Osteoblast (primary cell): Measurements from ENCODE around the gene REM1. TPM values are rescaled to one million over a fixed set of nuclear protein-coding genes. Genes with fewer than 3 reads are reported as not detected.

Experiments used
- DNase-seq: peaks from one replicate; pipeline ENCODE4 v3.0.0; 2011; ENCODE audit warnings: low spot score, mixed read lengths; ENCODE audit not compliant: insufficient read length; ENCODE audit errors: missing footprints
- H2AFZ ChIP-seq: 2 replicates; pipeline ENCODE4 v1.6.0; 2011; ENCODE audit warnings: mild to moderate bottlenecking, low read length
- H3K27ac ChIP-seq: 2 replicates; pipeline ENCODE4 v1.5.1; 2011; ENCODE audit warnings: mild to moderate bottlenecking, low read depth, low read length, moderate library complexity
- H3K27me3 ChIP-seq: 2 replicates; pipeline ENCODE4 v1.6.0; 2012; ENCODE audit warnings: mild to moderate bottlenecking, control low read depth, inconsistent platforms, low read length, moderate library complexity; ENCODE audit not compliant: insufficient read depth
- H3K36me3 ChIP-seq: 2 replicates; pipeline ENCODE4 v1.5.1; 2011; ENCODE audit warnings: mild to moderate bottlenecking, low read length, control low read depth, moderate library complexity; ENCODE audit not compliant: insufficient read depth
- H3K4me1 ChIP-seq: 2 replicates; pipeline ENCODE4 v1.5.1; 2011; ENCODE audit warnings: mild to moderate bottlenecking, low read length, control low read depth, moderate library complexity; ENCODE audit not compliant: insufficient read depth
- H3K4me2 ChIP-seq: 2 replicates; pipeline ENCODE4 v1.6.0; 2011; ENCODE audit warnings: mild to moderate bottlenecking, low read length; ENCODE audit not compliant: insufficient read depth
- H3K4me3 ChIP-seq: fragments of 200-600 bp; sonication (generic); 3 replicates; pipeline ENCODE4 v1.5.1; 2012; ENCODE audit warnings: mild to moderate bottlenecking, low read length, inconsistent platforms; ENCODE audit not compliant: insufficient read depth
- H3K79me2 ChIP-seq: 2 replicates; pipeline ENCODE4 v1.6.0; 2012; ENCODE audit warnings: mild to moderate bottlenecking, low read length, control low read depth, inconsistent platforms; ENCODE audit not compliant: insufficient read depth
- H3K9me3 ChIP-seq: 2 replicates; pipeline ENCODE4 v1.5.1; 2011; ENCODE audit warnings: low read depth, low read length, control low read depth
- H4K20me1 ChIP-seq: 2 replicates; pipeline ENCODE4 v1.6.0; 2012; ENCODE audit warnings: mild to moderate bottlenecking, low read length, control low read depth; ENCODE audit not compliant: insufficient read depth
- total RNA-seq: library from RNA; depleted of rRNA; stranded (reverse); fragments of >200 nt; gene quantifications from 2 replicates; pipeline ENCODE4 v1.2.3, GENCODE V29; 2012
- TF ChIP-seq, protein P1 (sequence below): IDR thresholded peaks from 2 replicates; pipeline ENCODE4 v1.5.1; 2011; ENCODE audit warnings: mild to moderate bottlenecking, low read depth, low read length, moderate library complexity; ENCODE audit errors: extremely low read depth

REM1 gene
- total RNA-seq, 1 donor, result not detected

GRCh38 chr20:31472395-31473330 lies 2.4 kb upstream of the REM1 start:
- H3K79me2 ChIP-seq, result no peaks in the 10 kb centered on the region
- no peak for DNase-seq
- no peak overlapping the region for H3K4me2 ChIP-seq
- H3K4me3 ChIP-seq, result no peak overlapping the region
- TF ChIP-seq, protein P1, sequence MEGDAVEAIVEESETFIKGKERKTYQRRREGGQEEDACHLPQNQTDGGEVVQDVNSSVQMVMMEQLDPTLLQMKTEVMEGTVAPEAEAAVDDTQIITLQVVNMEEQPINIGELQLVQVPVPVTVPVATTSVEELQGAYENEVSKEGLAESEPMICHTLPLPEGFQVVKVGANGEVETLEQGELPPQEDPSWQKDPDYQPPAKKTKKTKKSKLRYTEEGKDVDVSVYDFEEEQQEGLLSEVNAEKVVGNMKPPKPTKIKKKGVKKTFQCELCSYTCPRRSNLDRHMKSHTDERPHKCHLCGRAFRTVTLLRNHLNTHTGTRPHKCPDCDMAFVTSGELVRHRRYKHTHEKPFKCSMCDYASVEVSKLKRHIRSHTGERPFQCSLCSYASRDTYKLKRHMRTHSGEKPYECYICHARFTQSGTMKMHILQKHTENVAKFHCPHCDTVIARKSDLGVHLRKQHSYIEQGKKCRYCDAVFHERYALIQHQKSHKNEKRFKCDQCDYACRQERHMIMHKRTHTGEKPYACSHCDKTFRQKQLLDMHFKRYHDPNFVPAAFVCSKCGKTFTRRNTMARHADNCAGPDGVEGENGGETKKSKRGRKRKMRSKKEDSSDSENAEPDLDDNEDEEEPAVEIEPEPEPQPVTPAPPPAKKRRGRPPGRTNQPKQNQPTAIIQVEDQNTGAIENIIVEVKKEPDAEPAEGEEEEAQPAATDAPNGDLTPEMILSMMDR, result no peak
- no peak overlapping the region for H2AFZ ChIP-seq
- no peaks in the 10 kb centered on the region for H4K20me1 ChIP-seq
- H3K27ac ChIP-seq, result no peak overlapping the region
- no peaks in the 10 kb centered on the region for H3K4me1 ChIP-seq
- peaks cover 21% of the 10 kb centered on the region for H3K27me3 ChIP-seq
- no peaks in the 10 kb centered on the region for H3K36me3 ChIP-seq
- H3K9me3 ChIP-seq, result no peaks in the 10 kb centered on the region

- H4K20me1 ChIP-seq, result no peaks in the 10 kb centered on the region
- H3K36me3 ChIP-seq, result no peaks in the 10 kb centered on the region
- no peaks in the 10 kb centered on the region for H3K9me3 ChIP-seq
- DNase-seq, result peak; percentile 61
- no peak overlapping the region for H2AFZ ChIP-seq
- TF ChIP-seq, protein P1, result no peak
- H3K4me2 ChIP-seq, result no peak overlapping the region
- no peaks in the 10 kb centered on the region for H3K79me2 ChIP-seq
- no peak overlapping the region for H3K4me3 ChIP-seq
- H3K4me1 ChIP-seq, result no peaks in the 10 kb centered on the region
- H3K27me3 ChIP-seq, result peaks cover 21% of the 10 kb centered on the region
- no peak overlapping the region for H3K27ac ChIP-seq
These were observed 1.6 kb upstream of the REM1 start for GRCh38 chr20:31473331-31474096.

GRCh38 chr20:31474097-31474436 lies 1.0 kb upstream of the REM1 start:
- H3K4me1 ChIP-seq, result no peaks in the 10 kb centered on the region
- H3K27ac ChIP-seq, result no peak overlapping the region
- no peak for DNase-seq
- no peak overlapping the region for H2AFZ ChIP-seq
- no peaks in the 10 kb centered on the region for H3K9me3 ChIP-seq
- peaks cover 21% of the 10 kb centered on the region for H3K27me3 ChIP-seq
- H3K4me2 ChIP-seq, result no peak overlapping the region
- no peak overlapping the region for H3K4me3 ChIP-seq
- TF ChIP-seq, protein P1, result no peak
- H4K20me1 ChIP-seq, result no peaks in the 10 kb centered on the region
- no peaks in the 10 kb centered on the region for H3K79me2 ChIP-seq
- H3K36me3 ChIP-seq, result no peaks in the 10 kb centered on the region
